MM.1S (cell line): ENCODE data around the gene EN2.

Experiments
- DNase-seq: peaks from one replicate; pipeline ENCODE4 v3.0.0-alpha.2; 2015
- H2AFZ ChIP-seq: fragments of 300-600 bp; sonication (generic); 2 replicates; pipeline ENCODE4 v1.6.0; 2016; ENCODE audit warnings: antibody characterized with exemption, low read length
- H3F3A ChIP-seq: fragments of 300-600 bp; sonication (generic); 2 replicates; pipeline ENCODE4 v1.6.1; 2016; ENCODE audit warnings: mild to moderate bottlenecking, antibody characterized with exemption, low read length, moderate library complexity, mixed read lengths; ENCODE audit not compliant: insufficient read depth
- H3K27ac ChIP-seq: fragments of 300-600 bp; sonication (generic); 2 replicates; pipeline ENCODE4 v1.5.1; 2016; ENCODE audit warnings: mild to moderate bottlenecking, low read length
- H3K27me3 ChIP-seq: fragments of 300-600 bp; sonication (generic); replicated peaks from 2 replicates; pipeline ENCODE4 v1.6.0; 2016; ENCODE audit warnings: low read length; ENCODE audit not compliant: insufficient read depth
- H3K36me3 ChIP-seq: fragments of 300-600 bp; sonication (generic); replicated peaks from 2 replicates; pipeline ENCODE4 v1.6.1; 2016; ENCODE audit warnings: mild to moderate bottlenecking, low read length, mixed read lengths; ENCODE audit not compliant: insufficient read depth
- H3K4me1 ChIP-seq: fragments of 300-600 bp; sonication (generic); 2 replicates; pipeline ENCODE4 v1.6.1; 2016; ENCODE audit warnings: low read length, mixed read lengths
- H3K4me2 ChIP-seq: fragments of 300-600 bp; sonication (generic); 2 replicates; pipeline ENCODE4 v1.6.0; 2016; ENCODE audit warnings: low read depth, low read length
- H3K4me3 ChIP-seq: fragments of 300-600 bp; sonication (generic); 2 replicates; pipeline ENCODE4 v1.5.1; 2016; ENCODE audit warnings: low read length, mixed read lengths
- H3K79me2 ChIP-seq: fragments of 300-600 bp; sonication (generic); 2 replicates; pipeline ENCODE4 v1.6.1; 2016; ENCODE audit warnings: mixed run types, low read length, mixed read lengths
- H3K9ac ChIP-seq: fragments of 300-600 bp; sonication (generic); 2 replicates; pipeline ENCODE4 v1.6.1; 2016; ENCODE audit warnings: low read length, mixed read lengths
- H3K9me2 ChIP-seq: fragments of 300-600 bp; sonication (generic); replicated peaks from 2 replicates; pipeline ENCODE4 v1.6.1; 2016; ENCODE audit warnings: mild to moderate bottlenecking, low read length, mixed read lengths; ENCODE audit not compliant: insufficient read depth
- H3K9me3 ChIP-seq: fragments of 300-600 bp; sonication (generic); replicated peaks from 2 replicates; pipeline ENCODE4 v1.6.1; 2016; ENCODE audit warnings: mild to moderate bottlenecking, low read length, mixed read lengths; ENCODE audit not compliant: insufficient read depth
- H4K20me1 ChIP-seq: fragments of 300-600 bp; sonication (generic); 2 replicates; pipeline ENCODE4 v1.6.1; 2016; ENCODE audit warnings: mild to moderate bottlenecking, low read length, moderate library complexity, mixed read lengths; ENCODE audit not compliant: insufficient read depth
- CTCF ChIP-seq: fragments of 300-600 bp; sonication (generic); IDR thresholded peaks from 2 replicates; pipeline ENCODE4 v1.5.1; 2016; ENCODE audit warnings: antibody characterized with exemption, low read length, mixed read lengths
- EZH2 ChIP-seq: fragments of 300-600 bp; sonication (generic); optimal IDR thresholded peaks from 2 replicates; pipeline ENCODE3; 2017; ENCODE audit warnings: low read depth, mild to moderate bottlenecking, antibody characterized with exemption, low read length, mixed read lengths
- EZH2phosphoT487 ChIP-seq: fragments of 300-600 bp; sonication (generic); IDR thresholded peaks from 2 replicates; pipeline ENCODE4 v1.6.1; 2018; ENCODE audit warnings: antibody characterized with exemption, low read length

The EN2 gene

GRCh38 chr7:155447603-155448002, 10.3 kb upstream of the EN2 start:
- Histone ChIP-seq H3F3A (no peaks in the 10 kb centered on the region), H3K27me3 (peaks cover 55% of the 10 kb centered on the region), H3K9ac (no peak overlapping the region), H3K27ac (no peak overlapping the region), H3K9me2 (no peaks in the 10 kb centered on the region), H3K79me2 (no peaks in the 10 kb centered on the region), H4K20me1 (no peaks in the 10 kb centered on the region), H3K36me3 (no peaks in the 10 kb centered on the region), H2AFZ (no peak overlapping the region), H3K4me2 (no peak overlapping the region), H3K4me1 (no peaks in the 10 kb centered on the region), H3K4me3 (no peak overlapping the region), H3K9me3 (no peaks in the 10 kb centered on the region)
- no peak for TF ChIP-seq EZH2phosphoT487
- TF ChIP-seq CTCF, result no peak
- no peak for TF ChIP-seq EZH2
- no peak for DNase-seq

DNA sequence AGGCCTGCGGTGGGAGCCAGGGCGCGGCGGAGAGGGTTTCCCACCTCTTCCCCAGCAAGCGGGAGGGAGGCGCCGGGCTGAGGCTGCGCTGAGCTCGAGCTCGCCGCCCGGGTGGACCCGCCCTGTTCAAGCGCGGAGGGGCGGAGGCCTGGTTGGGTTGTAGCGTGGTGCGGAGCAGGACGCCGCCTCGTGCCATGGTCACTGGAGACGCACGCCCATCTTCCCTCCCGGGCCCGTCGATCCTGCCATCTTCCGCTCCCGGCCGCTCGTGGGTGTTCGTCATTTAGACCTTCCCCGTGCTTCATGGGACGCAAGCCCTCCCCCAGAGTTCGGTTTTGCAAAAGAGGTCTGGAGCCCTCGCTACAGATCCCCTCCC, 9.3 kb upstream of the EN2 start:
- H3K9me2 ChIP-seq, result no peaks in the 10 kb centered on the region

GRCh38 chr7:155449008-155449868, 8.7 kb upstream of the EN2 start:
- Histone ChIP-seq H2AFZ (no peak overlapping the region), H3K9ac (no peak overlapping the region), H3F3A (no peaks in the 10 kb centered on the region), H3K36me3 (no peaks in the 10 kb centered on the region), H3K27ac (no peak overlapping the region), H3K4me1 (no peaks in the 10 kb centered on the region), H3K79me2 (no peaks in the 10 kb centered on the region), H3K4me2 (no peak overlapping the region), H3K27me3 (peaks cover 58% of the 10 kb centered on the region), H3K9me2 (no peaks in the 10 kb centered on the region), H3K9me3 (no peaks in the 10 kb centered on the region), H3K4me3 (no peak overlapping the region), H4K20me1 (no peaks in the 10 kb centered on the region)
- TF ChIP-seq EZH2phosphoT487 (no peak), CTCF (no peak), EZH2 (no peak)
- no peak for DNase-seq

More for the DNA sequence above, 9.3 kb upstream of the EN2 start:
- Histone ChIP-seq H3K36me3 (no peaks in the 10 kb centered on the region), H4K20me1 (no peaks in the 10 kb centered on the region), H2AFZ (no peak overlapping the region), H3F3A (no peaks in the 10 kb centered on the region), H3K27ac (no peak overlapping the region), H3K4me3 (no peak overlapping the region), H3K4me1 (no peaks in the 10 kb centered on the region), H3K4me2 (no peak overlapping the region), H3K27me3 (peaks cover 56% of the 10 kb centered on the region), H3K9me3 (no peaks in the 10 kb centered on the region), H3K9ac (no peak overlapping the region), H3K79me2 (no peaks in the 10 kb centered on the region)
- DNase-seq, result no peak
- no peak for TF ChIP-seq EZH2phosphoT487

DNA sequence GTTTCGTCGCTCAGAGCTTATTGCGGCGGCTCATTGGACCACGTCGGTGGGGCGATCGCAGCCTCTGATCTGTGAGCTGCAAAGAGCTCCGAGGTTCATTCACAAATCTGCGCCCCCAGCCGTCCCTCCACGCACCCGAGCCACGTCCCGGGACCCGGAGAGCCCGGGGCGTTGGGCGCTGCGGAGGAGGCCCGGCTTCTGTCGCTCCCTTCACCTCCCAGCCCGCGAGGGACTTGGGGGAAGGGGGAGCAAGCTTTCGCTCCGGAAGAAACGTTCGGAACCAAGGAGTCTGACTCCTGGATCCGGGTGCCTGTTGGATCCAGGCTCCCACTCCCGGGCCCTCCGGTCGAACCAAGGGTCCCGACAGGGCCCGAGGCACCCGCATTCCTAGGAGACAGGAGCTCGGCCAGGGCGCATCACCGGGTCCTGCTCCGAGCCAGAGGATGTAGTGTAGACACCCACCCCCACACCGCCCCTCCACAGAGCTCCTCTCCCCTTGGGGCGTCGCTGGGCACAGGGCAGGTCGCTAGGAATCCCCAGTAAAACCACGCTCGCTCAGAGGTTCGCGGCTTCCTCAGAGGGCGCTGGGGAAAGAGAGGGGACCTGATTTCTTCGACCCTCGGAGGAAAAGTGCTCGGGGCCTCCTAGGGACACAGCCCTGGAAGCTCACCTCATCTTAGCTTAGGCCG, 7.9 kb upstream of the EN2 start:
- no peaks in the 10 kb centered on the region for H3K36me3 ChIP-seq
- H3K9me2 ChIP-seq, result no peaks in the 10 kb centered on the region
- H2AFZ ChIP-seq, result no peak overlapping the region
- H3F3A ChIP-seq, result no peaks in the 10 kb centered on the region
- no peaks in the 10 kb centered on the region for H4K20me1 ChIP-seq
- peaks cover 66% of the 10 kb centered on the region for H3K27me3 ChIP-seq
- H3K27ac ChIP-seq, result no peak overlapping the region
- H3K4me2 ChIP-seq, result no peak overlapping the region
- no peaks in the 10 kb centered on the region for H3K79me2 ChIP-seq
- H3K9ac ChIP-seq, result no peak overlapping the region
- no peak overlapping the region for H3K4me3 ChIP-seq
- H3K9me3 ChIP-seq, result no peaks in the 10 kb centered on the region
- DNase-seq, result no peak
- no peak for TF ChIP-seq EZH2
- TF ChIP-seq CTCF, result no peak
- TF ChIP-seq EZH2phosphoT487, result no peak
- H3K4me1 ChIP-seq, result no peaks in the 10 kb centered on the region
